GM21576 (cell line): Measurements from ENCODE around the gene DDX41.
"Not testable (repeated sequence)": the region's sequence is repeated elsewhere in the genome, so short reads cannot be mapped to it uniquely, and the experiment has no call there.

Experiments used
- ATAC-seq: cut with Tn5 transposase; IDR thresholded peaks from one replicate; pipeline ENCODE4 v1.9.1; 2021; ENCODE audit warnings: mild to moderate bottlenecking, moderate library complexity; ENCODE audit not compliant: unreplicated experiment

Gene DDX41

DNA sequence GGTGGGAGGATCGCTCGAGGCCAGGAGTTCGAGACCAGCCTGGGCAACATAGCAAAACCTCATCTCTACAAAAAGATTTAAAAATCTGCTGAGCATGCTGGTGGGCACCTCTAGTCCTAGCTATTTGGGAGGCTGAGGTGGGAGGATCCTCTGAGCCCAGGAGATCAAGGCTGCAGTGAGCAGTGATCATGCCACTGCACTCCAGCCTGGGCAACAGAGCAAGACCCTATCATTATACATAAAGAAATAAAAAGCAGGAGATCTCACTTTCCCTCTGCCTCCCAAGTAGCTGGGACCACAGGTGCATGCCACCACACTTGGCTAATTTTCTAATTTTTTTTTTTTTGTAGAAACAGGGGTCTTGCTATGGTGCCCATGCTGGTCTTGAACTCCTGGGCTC is 31.0 kb downstream of the DDX41 start:
- not testable (repeated sequence) for ATAC-seq

DNA sequence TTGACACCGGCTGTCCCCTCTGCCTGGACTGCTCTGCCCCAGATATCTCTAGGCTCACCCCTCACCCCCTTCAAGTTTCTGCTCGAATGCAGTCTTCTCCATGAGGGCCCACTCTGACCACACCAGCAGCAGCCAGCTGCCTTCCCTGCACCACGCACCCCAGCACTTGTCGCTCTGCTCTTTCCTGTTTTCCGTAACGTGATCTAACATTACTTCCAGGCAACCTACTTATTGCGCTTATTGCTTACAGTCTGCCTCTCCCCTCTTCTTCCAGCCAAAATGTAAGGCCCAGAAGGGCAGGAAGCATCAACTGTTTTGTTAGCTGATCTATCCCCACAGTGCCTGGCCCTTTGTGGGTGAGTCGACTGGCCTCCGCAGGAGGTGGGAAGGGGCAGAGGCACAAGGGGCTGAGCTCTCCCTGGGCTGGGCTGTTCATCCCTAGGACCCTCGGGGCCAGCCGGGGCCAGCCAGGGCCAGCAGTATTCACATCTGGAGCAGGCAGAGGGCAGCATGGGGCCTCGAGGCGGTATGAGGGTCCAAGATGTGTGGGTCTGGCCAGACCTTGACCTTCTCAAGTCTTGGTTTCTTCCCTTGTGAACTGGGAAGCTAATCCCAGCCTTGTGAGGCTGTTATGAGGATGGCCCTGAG is 31.7 kb downstream of the DDX41 start:
- ATAC-seq: no peak

DNA sequence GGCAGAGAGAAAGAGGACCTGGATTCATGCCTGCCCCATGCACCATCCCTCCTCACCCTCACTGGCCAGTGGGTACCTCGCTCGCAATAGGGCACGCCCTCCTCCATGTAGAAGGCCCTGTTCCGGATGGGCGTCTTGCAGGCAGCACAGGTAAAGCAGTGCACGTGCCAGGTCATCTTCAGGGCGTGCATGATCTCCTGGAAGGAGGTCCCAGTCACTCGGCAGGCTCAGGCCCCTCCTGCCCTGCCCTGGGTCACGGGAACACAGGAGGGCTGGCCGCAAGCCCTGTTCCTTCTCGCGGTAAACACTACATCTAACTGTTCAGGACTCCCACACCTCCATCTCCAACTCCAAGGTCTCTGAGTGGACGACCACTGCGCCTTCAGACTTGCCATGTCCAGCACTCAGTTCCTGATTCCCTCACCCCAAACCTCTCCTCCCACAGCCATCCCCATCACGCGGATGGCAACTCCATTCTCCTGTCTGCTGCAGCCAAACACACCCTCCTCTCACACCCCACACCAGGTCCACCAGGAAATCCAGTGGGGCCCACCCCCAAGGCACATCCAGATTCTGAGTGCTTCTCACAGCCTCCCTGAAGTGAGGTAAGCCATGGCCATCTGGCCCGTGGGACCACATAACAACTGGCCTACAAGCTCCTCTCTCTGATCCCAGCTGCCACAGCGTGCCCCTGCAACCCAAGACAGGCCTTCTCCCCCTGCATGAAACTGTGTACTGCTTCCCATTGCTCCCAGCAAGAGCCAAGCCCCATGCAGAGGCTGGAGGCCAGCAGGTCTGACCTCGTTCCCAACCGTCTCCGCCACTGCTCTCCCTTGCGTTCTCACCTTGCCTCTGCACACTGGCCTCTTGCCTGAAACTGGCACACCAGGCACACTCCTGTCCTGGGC is 32.5 kb downstream of the DDX41 start:
- no peak for ATAC-seq

DNA sequence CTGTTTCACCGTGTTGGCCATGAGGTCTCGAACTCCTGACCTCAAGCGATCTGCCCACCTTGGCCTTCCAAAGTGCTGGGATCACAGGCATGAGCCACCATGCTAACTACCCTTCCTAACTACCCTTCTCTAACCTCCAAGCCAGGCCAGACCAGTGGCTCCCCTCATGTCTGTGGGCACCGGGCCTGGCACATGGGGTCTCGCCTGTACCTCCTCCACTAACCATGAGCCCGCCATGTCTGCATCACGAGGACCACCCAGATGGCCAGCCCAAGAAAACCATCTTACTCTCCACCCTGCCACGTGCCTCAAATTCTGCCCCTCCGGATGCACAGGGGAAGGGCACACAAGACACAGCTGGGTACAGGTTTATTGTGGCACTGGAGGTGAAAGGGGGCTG is 33.7 kb downstream of the DDX41 start:
- ATAC-seq: no peak

DNA sequence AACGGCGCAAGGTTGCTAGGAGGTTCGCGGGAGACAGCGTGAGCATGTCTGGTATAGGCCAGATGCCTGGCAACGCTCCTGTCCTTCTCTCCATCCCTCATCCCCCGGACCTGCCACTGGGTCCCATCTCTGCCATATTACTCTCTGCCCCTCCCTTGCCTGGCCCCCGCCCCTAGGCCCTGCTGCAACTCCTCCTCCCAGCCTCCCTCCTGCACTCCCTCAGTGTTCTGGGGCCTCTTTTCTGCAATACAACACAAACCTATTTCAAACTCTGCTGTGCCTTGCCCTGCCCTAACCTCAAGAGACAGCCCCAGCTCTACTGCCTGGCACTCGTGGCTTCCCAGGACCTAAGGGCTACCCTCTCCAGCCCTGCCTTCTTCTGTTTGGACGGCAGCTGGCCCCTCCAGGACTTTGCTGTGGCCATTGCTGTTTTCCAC is 34.4 kb downstream of the DDX41 start:
- ATAC-seq: no peak

DNA sequence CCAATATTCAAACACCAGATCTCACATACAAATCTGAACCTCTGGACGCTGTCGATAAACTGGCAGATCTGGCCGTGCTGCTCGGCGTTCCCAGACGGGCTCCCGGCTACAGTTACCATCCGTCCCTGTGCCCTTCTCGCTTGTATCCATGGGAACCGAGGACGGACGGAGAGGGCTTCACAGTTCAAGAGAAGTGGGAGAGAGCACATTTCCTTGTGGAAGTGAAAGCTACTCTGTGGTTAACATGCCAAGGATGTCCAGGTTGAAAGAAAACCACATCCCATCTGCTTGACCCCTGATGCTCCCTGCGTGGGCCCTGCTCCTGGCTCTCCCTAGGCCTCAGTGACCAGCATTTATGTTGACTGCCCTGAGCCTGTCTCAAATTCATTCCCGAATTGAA is 37.0 kb downstream of the DDX41 start:
- no peak for ATAC-seq

DNA sequence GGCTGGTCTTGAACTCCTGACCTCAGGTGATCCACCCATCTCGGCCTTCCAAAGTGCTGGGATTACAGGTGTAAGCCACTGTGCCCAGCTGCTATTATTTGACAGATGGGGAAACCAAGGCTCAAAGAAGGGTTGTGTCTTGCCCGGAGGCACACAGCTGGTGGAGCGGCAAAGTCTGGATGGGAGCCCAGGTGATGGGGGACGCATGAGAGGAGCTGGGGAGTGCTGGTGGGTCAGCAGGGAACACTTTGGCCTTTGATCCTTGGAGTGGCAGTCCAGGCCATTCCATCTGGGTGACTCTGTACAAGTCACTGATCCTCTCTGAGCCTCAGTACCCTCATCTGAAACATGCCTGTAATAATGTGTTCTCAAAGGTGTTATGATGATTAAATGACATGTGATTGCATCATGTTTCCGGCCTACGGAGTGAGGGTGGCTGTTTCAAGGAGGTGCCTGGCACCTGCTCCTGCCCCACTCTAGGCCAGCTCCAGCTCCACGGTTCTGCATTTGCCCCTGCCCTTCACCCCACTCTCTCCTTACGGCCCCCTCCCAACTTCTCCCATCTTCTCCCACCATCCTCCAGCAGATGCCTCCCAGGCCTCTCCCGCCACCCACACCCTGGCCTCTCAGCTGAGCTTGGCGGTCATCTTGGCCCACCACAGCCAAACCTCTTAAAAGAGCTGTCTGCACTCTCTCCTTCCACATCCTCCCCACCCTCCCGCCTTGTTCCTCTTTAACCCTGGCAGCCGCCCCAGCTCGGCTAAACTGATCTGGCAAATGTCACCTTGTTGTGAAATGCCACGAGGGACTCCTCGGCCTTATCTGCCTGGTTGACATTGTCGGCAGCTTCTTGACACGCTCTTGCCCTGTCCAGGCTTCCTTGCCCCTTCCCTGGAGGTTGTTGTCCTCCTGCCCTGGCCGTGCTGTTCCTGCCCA is 37.8 kb downstream of the DDX41 start:
- no peak for ATAC-seq

DNA sequence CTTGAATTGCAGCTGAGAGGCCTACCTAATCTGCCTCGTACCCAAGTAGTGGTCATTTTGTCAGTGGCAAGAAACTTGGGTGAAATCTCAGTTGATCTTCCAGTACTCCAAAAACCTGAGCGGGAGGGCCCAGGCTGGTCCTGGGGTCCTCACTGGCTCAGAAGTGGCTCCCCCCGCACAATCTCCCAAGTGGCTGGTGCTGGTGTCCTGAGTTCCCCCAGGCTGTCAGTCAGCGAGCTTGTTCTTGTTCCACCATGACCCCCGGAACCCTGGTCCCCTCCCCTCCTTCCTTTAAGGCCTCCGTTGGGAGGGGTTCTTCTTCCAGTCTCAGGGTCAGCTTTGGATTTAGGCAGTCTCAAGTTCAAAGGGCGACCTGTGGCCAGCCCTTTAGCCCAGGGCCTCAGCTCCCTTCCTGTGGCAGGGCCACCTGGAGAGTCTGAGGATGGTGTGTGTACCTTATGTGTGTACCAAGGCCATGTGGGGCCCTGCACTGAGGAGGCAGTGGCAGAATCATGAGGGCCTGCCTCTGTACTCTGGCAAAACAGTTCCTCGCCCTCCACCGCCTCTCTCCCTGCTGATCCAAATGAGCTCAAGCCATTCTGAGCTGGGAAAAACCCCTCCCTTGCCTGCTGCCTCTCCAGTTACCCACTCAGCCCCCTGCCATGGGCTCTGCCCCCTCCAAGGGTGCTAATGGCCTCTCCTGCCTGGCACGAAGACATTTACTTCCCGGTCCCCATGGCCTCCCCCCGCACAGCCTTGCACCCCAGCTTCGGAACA is 38.9 kb downstream of the DDX41 start:
- no peak for ATAC-seq

DNA sequence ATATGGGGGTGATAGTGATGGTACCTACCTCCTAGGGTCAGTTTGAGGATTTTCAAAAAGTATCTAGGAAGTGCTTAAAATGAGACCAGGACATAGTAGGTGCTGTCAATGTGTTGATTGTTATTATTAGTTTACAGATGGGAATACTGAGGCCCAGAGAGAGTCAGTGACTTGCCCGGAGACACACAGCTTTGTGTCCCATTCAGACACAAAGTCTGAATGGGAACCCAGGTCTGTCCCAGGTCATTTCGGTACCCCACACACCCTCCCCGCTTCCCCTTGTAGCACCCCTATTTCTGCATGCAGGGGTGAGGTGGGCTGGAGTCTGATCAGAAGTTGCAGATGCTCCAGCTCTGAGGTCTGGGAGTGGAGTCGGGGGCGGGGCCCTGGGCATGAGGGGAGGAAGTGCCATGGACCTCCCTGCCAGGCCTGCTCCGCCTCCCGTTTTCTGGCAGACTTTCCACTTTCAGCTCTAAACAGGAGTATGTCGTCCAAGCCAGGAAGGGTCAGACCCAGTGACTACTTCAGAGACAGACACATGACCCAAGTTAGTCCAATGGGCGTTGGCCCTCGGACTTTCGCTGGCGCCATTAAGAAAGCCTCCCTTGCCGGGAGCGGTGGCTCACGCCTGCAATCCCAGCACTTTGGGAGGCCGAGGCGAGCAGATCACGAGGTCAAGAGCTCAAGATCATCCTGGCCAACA is 40.1 kb downstream of the DDX41 start:
- ATAC-seq: no peak

DNA sequence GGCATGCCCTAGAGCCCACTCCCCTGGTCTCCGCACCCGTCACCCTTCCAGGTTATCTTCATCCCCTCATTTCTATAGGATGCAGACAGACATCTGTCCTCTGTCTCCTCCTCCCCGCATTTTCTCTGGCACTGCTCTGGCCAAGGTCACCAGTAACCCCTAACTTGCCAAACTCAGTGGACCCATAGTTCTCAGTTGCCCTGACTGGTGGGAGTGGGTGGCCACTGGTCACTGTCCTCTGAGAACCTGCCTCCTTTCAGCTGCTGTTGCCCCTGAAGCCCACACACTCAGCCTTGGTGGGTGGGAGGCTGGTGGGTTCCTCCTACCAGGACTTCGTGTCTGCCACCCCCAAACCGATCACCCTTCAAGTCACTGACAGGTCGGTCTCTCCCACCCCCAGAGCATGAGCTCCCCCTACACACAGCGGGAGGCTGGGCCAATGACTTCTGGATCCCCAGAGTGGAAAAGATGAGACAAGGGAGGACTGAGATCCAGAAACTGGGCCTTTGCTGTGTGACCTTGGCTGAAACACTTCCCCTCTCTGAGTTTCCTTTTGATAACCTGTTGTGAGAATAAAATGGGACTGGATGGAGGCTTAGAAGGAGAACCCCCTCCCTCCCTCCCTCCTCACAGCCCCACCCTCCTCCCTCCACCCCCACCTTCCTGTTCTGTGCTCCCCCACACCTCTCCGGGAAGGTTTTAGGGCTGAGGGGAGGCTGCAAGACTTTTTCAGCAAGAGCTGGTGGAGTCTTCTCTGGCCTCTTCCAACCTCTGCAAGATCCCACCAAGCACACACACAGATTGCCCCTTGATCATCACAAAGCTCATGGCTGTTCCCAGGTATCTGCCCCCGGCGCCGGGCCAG is 41.0 kb downstream of the DDX41 start:
- ATAC-seq: no peak

DNA sequence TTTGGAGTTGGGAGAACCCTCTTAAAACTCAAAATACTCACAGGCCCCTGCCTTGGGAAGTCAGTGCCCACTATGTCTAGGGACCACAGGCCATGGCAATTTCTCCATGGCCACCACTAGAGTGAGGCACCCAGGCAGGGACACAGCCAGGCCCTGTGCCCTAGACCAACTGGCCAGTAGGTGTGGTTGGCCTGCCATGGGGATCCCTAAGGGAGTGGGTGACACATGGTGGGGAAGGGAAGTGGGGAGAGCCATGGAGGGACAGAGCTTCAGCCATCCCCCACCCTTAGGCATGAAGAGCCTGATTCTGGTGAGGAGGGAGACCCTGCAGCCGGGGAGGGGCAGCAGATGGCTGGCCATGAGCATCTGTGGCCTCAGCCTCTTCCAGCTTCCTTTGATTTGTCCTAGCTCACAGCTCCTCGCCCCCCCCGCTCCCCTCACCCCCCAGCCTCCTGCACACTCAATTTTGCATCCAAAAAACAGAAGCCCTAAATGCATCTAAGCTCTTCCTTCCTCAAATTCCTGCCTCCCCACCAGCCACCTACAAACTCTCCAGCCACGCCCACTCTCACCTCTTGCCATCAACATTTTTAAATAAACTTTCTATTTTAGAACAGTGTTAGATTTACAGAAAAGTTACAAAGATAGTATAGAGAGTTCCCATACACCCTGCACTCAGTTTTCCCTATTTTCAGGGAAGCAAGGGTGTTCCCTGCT is 41.8 kb downstream of the DDX41 start:
- ATAC-seq: no peak

DNA sequence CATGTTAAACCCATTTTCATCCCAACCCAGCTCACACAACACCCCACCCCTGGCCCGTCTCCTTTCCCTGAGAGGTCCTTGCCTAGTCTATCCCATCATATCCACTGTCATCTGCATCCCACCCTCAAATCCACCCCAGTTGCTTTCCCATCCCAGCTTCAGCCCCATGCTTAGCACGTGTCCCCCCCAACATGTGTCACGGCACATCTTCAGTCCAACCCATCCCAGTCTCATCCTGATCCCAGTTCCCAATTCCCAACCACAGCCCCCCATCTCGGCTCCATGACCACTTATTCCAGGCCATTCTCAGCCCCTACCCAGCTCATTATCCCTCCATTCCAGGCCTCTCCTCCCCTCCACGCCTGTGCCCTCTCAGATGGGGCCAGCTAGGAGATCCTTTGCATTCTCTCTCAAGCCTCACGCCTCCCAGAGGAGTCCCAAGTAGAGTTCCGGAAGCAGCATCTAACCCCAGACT is 42.7 kb downstream of the DDX41 start:
- ATAC-seq: no peak

DNA sequence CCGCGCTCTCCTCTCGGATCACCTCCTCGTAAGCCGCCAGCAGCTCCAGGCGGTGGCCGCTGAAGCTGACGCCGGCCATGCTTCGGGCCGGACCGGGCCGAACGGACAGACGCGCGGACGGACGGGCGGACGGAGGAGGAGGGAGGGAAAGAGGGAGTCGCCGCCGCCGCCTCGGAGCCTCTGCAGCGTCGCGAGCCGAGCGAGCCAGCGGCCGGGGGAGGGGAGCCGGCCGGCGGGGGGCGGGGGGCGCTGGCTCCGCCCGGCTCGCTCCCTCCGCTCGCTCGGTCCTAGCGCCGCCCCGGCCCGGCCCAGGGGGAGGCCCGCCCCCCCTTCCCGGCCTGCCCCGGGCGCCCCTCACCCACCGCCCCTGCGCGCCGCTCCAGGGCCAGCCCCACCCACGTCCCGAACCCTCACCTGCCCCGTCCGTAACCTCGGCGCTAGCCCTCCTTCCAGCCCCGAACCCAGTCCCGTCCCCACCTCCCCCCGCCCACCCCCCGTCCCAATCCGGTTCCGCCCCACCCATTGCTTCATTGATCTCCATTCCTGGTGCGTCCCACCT is 43.2 kb downstream of the DDX41 start, which contains the start of gene DBN1:
Gene DBN1, minus strand, starts transcription at position 192 of the 559 bp plus-strand sequence. Its CDS starts 113 bp downstream, at position 79.
- ATAC-seq: no peak

DNA sequence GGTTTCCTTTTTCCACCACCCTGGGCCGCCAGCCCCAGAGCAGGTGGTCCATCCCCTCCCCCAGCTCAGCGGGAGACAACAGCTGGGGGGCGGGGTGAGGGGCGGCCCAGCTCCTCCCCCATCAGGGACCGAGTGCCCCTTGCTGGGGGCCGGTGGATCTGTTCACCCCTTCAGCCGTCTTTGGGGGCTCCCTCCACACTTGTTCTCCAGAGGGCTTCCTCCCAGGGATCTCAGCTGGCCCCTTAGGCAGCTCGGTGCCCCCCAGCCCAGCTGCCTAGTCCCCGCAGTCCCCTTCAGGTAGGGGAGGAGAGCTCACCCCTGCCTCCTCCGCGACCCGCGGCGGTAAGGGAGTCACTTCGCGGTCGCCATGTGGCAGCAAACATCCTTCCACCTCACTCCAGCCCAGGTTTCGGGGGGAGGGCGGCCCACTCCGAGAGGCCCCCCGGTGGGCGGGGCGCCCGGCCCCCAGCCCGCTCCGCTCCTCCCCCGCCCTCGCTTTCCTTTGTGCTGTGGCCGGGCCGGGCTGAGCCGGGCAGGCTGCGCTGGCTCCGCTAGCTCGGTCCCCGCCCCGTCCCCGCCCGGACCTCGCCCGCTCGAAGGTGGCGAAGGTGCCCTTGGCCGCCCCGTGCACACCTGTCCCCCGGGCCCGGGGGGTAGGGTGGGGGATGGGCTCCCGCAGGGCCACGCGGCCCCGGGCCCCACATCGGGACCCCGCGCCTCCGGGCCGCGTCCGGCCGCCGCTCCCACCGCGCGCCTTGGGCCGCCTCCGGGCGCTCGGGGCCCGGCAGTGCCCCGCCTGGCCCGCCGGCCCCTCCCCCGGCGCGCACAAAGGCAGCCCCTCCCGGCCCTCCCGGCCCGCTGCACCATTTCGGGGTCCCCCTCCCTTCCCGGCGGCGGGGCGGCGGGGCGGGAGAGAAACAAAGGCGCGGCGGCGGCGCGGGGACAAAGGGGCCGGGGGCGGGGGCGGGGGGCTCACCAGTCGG is 44.0 kb downstream of the DDX41 start:
- peak; percentile 43 for ATAC-seq

DNA sequence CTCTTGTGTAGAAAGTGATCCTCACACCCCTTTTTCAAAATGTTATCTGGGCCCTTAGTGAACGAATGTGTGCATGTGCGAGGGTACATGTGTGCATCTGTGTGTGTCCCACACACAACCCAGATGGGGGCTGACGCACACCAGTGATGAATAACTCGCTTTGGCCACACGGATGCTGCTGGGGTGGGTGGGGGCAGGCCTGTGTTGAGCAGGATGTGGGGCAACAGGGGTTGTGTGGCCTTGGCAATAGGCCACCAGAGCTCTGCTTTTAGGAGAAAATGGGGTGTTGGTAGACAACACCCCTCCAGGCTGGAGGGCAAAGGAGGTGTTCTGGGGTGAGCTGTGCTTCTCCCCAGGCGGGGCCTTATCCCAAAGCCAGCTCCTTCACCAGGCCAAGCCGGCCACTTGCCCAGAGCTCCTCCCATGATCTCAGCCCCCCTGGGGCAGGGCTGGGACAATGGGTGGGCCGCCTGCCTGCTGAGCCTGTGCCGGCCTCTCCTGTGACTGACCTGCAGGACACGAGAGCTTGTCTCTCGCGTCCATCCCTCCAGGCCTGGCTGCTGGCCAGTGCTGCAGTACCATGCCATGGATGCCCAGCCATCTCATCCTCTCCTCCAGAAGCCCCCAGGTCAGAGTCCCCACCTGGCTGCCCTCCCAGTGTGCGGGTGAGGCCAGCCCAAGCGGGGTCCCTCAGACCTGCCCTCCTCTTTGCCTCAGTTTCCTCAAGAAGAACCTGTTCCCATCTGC is 45.0 kb downstream of the DDX41 start:
- ATAC-seq: no peak
